Measurements from ENCODE around the gene CHAD. TPM values are rescaled to one million over a fixed set of nuclear protein-coding genes. Genes with fewer than 3 reads are reported as not detected.
"Not testable (repeated sequence)": the region's sequence is repeated elsewhere in the genome, so short reads cannot be mapped to it uniquely, and the experiment has no call there.

CHAD gene
- total RNA-seq, 1 donor from 2014 or later: 0.42 TPM

DNA sequence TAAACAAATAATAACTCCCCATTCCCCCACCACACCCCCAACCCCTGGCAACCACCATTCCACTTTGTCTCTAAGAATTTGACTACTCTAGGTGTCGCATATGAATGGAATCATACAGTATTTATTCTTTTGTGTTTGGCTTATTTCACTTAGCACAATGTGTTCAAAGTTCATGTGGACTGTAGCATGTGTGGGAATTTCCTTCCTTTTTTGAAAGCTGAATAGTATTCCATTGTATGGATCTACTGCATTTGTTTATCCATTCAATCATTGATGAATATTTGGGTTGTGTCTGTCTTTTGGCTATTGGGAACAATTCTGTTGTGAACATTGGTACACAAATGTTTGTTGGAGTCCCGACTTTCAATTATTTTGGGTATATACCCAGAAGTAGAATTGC, 45.9 kb downstream of the CHAD start:
- Mint-ChIP-seq H3K4me3 (no peak overlapping the region), H3K4me1 (peaks cover 49% of the 10 kb centered on the region), H3K9me3 (peaks cover 6% of the 10 kb centered on the region), H3K36me3 (ENCODE audit: low read depth) (peaks cover 2% of the 10 kb centered on the region), H3K27ac (peak overlapping the region; percentile 65), H3K27me3 (no peaks in the 10 kb centered on the region)
- ATAC-seq (ENCODE audit: low read depth) (no peak), DNase-seq (no peak)
- TF ChIP-seq, protein P1, sequence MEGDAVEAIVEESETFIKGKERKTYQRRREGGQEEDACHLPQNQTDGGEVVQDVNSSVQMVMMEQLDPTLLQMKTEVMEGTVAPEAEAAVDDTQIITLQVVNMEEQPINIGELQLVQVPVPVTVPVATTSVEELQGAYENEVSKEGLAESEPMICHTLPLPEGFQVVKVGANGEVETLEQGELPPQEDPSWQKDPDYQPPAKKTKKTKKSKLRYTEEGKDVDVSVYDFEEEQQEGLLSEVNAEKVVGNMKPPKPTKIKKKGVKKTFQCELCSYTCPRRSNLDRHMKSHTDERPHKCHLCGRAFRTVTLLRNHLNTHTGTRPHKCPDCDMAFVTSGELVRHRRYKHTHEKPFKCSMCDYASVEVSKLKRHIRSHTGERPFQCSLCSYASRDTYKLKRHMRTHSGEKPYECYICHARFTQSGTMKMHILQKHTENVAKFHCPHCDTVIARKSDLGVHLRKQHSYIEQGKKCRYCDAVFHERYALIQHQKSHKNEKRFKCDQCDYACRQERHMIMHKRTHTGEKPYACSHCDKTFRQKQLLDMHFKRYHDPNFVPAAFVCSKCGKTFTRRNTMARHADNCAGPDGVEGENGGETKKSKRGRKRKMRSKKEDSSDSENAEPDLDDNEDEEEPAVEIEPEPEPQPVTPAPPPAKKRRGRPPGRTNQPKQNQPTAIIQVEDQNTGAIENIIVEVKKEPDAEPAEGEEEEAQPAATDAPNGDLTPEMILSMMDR (IDR thresholded peaks at IDR 0.05): no peak
- ChIA-PET CTCF (interaction anchor here (1.5 to 3.6 kb wide), 2 partner anchors 25 to 57 kb away, joined by 4 to 29 read pairs; partner anchors contain the start of gene LRRC59), POLR2A (interaction anchor here (2.7 kb wide), 1 partner anchor 25 kb away, joined by 33 read pairs; the partner anchor contains the start of gene LRRC59)
- intact Hi-C loops (cut with micrococcal nuclease): no loop called here

DNA sequence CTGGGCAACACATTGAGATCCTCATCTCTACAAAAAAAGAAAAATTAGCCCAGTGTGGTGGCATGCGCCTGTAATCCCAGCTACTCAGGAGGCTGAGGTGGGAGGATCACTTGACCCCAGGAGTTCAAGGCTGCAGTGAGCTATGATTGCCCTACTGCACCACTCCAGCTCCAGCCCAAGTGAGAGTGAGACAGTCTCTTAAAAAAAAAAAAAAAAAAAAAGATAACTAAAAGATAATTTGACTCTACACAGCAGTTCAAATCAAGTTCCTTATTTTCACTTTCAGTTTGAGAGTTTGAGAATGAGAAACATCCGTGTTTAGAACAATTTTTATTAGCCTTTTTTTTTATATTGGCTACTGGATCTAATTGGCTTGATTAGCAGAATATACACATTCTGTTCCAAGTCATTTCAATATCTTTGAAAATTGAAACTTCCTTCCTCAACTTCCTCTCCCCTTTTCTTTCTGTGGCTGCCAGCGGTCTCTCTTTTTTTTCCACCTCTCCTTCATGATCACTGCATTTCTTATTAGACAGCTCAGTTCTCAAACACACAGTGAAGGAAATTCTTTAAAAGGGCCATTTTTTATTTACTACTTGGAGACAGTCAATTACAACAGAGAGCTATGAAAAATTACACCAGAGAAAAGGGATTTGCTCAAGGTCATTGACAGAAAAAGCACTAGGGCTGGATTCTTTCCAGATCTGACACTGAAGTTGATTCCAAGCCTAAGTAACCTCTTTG, 47.2 kb downstream of the CHAD start:
- peak; percentile 47 for ATAC-seq (ENCODE audit: low read depth)
- TF ChIP-seq, protein P1 (IDR thresholded peaks at IDR 0.05): no peak
- intact Hi-C loops (cut with micrococcal nuclease): loop anchor here (1.0 kb wide), 2 partner anchors 24 to 58 kb away; partner anchors contain the start of gene LRRC59

GRCh38 chr17:50420419-50421112, 48.1 kb downstream of the CHAD start:
- peak overlapping the region; percentile 91 for H3K27ac Mint-ChIP-seq
- CTCF ChIA-PET: interaction anchor here (1.3 to 3.6 kb wide), 2 partner anchors 23 to 58 kb away, joined by 5 to 29 read pairs; partner anchors contain the start of gene LRRC59
- ATAC-seq (ENCODE audit: low read depth) (no peak), DNase-seq (no peak)
- POLR2A ChIA-PET: interaction anchor here (0.6 to 2.7 kb wide), 3 partner anchors 10 to 23 kb away, joined by 3 to 33 read pairs (median 3); partner anchors contain the start of gene LRRC59
- H3K4me3 Mint-ChIP-seq: no peak overlapping the region
- peaks cover 34% of the 10 kb centered on the region for H3K4me1 Mint-ChIP-seq
- peaks cover 6% of the 10 kb centered on the region for H3K9me3 Mint-ChIP-seq
- H3K27me3 Mint-ChIP-seq: no peaks in the 10 kb centered on the region
- TF ChIP-seq, protein P1 (IDR thresholded peaks at IDR 0.05): no peak
- H3K36me3 Mint-ChIP-seq (ENCODE audit: low read depth): no peaks in the 10 kb centered on the region
- intact Hi-C loops (cut with micrococcal nuclease): loop anchor here (1.0 kb wide), 2 partner anchors 23 to 59 kb away; partner anchors contain the start of gene LRRC59

More for the DNA sequence above, 47.2 kb downstream of the CHAD start:
- H3K4me1 Mint-ChIP-seq: peaks cover 37% of the 10 kb centered on the region
- no peaks in the 10 kb centered on the region for H3K27me3 Mint-ChIP-seq
- H3K27ac Mint-ChIP-seq: peak overlapping the region; percentile 91
- ChIA-PET POLR2A (interaction anchor here (0.5 to 2.7 kb wide), 5 partner anchors 9 to 297 kb away, joined by 3 to 33 read pairs (median 7); partner anchors contain the start of gene LRRC59), CTCF (interaction anchor here (1.3 to 3.6 kb wide), 3 partner anchors 24 to 59 kb away, joined by 4 to 29 read pairs (median 5); partner anchors contain the start of gene LRRC59)
- H3K9me3 Mint-ChIP-seq: peaks cover 6% of the 10 kb centered on the region
- peaks cover 2% of the 10 kb centered on the region for H3K36me3 Mint-ChIP-seq (ENCODE audit: low read depth)
- peak overlapping the region; percentile 71 for H3K4me3 Mint-ChIP-seq
- no peak for DNase-seq

DNA sequence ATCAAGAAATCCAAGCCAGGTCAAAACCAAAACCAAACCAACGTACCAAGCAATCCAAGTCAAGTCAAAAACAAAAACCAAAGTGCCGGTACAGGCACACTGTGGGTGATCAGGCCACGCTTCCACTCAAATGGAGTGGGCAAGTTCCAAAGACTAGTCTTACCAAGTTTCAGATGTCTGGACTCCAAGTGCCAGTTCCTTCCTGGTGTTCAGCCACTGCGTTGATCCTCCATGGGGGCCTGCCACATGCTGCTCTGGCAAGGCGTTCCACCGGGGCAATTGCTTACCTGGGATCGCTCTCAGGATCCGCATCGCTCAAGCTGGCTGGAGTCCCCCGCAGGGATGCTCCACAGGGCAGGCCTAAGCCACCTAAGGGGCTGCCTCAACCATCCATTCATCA, 49.1 kb downstream of the CHAD start:
- intact Hi-C loops (cut with micrococcal nuclease); H3K9me3 Mint-ChIP-seq; H3K27me3 Mint-ChIP-seq; POLR2A ChIA-PET; ATAC-seq (ENCODE audit: low read depth); H3K4me3 Mint-ChIP-seq; DNase-seq; H3K36me3 Mint-ChIP-seq (ENCODE audit: low read depth): not testable (repeated sequence)
- Mint-ChIP-seq H3K4me1 (peaks cover 28% of the 10 kb centered on the region), H3K27ac (peak overlapping the region; percentile 73)
- CTCF ChIA-PET: interaction anchor here (3.6 kb wide), 1 partner anchor 22 kb away, joined by 29 read pairs; the partner anchor contains the start of gene LRRC59

- Mint-ChIP-seq H3K9me3 (peaks cover 6% of the 10 kb centered on the region), H3K36me3 (ENCODE audit: low read depth) (no peaks in the 10 kb centered on the region), H3K4me3 (no peak overlapping the region), H3K27ac (no peak overlapping the region), H3K4me1 (peaks cover 2% of the 10 kb centered on the region), H3K27me3 (peaks cover 3% of the 10 kb centered on the region)
- ATAC-seq (ENCODE audit: low read depth) (no peak), DNase-seq (no peak)
- TF ChIP-seq, protein P1 (IDR thresholded peaks at IDR 0.05): no peak
- intact Hi-C loops (cut with micrococcal nuclease): no loop called here
- POLR2A ChIA-PET: no interaction called here
- CTCF ChIA-PET: no interaction called here
These were observed 53.9 kb downstream of the CHAD start for GRCh38 chr17:50414808-50415207.

Other genes starting within 250 kb of the CHAD start
- not detected in 2 replicates for gene TMEM92, start 194.4 kb downstream of the CHAD start, total RNA-seq
- gene XYLT2, start 122.8 kb downstream of the CHAD start, total RNA-seq: 20.3 and 21.4 TPM in 2 replicates
- 45.0 and 49.2 TPM in 2 replicates for gene MRPL27, start 95.7 kb downstream of the CHAD start, total RNA-seq
- gene EME1, start 95.7 kb downstream of the CHAD start, total RNA-seq: 3.1 and 3.6 TPM in 2 replicates
- gene LRRC59, start 71.4 kb downstream of the CHAD start, total RNA-seq: 41.8 and 42.0 TPM in 2 replicates
- 16.4 and 17.9 TPM in 2 replicates for gene ACSF2, start 42.7 kb downstream of the CHAD start, total RNA-seq
- gene RSAD1, start 10.0 kb upstream of the CHAD start, total RNA-seq: 36.2 and 42.2 TPM in 2 replicates
- 2.1 and 2.3 TPM in 2 replicates for gene MYCBPAP, start 39.6 kb upstream of the CHAD start, total RNA-seq
- gene EPN3, start 63.9 kb upstream of the CHAD start, total RNA-seq: not detected in 2 replicates
- gene SPATA20, start 78.3 kb upstream of the CHAD start, total RNA-seq: 45.6 and 52.3 TPM in 2 replicates
- gene CACNA1G, start 91.8 kb upstream of the CHAD start, total RNA-seq: 0.07 TPM in 1 of 2 replicates, not detected in the other
- gene ABCC3, start 166.0 kb upstream of the CHAD start, total RNA-seq: 0.20 and 0.88 TPM in 2 replicates
- gene ANKRD40, start 239.0 kb upstream of the CHAD start, total RNA-seq: 39.0 and 40.3 TPM in 2 replicates